GM19468 (cell line): Measurements from ENCODE around the gene CAPN15.

Experiments
- ATAC-seq: cut with Tn5 transposase; IDR thresholded peaks from one replicate; pipeline ENCODE4 v1.9.1; 2021; ENCODE audit warnings: mild to moderate bottlenecking, moderate library complexity, moderate number of reproducible peaks; ENCODE audit not compliant: unreplicated experiment; ENCODE audit errors: extremely low read depth

CAPN15 gene

DNA sequence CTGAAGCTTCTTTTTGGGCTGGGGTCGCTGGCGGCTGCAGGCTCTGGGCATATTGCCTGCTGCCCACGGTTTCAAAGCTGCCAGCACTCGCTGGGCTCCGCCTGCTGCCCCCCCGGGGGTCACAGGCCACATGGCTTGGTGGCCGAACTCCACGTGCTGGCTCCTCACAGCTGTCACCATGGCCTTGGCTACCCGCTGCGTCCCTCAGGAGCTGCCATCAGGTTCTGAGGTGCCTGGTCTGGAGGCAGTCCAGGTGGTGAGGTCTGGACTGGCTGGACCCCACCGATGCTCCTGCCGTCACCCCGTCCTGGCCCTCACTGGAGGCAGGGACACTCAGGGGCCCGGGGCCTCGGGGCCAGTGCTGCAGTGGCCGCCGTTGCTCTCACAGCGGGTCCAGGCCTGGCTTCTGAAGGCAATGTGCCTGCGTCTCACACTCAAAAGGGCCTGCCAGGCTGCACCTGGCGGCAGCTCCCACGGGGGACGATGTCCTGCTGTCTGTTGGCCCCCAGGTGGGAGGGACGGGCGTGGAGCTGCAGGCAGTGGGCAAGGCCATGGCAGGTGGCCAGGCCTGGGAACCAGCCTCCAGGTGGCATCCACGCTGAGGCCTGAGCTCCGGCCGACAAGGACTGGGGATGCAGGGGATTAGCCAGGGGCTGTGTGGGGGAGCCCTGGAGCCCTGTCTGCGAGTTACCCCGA, 13.3 kb downstream of the CAPN15 start:
- no peak for ATAC-seq

DNA sequence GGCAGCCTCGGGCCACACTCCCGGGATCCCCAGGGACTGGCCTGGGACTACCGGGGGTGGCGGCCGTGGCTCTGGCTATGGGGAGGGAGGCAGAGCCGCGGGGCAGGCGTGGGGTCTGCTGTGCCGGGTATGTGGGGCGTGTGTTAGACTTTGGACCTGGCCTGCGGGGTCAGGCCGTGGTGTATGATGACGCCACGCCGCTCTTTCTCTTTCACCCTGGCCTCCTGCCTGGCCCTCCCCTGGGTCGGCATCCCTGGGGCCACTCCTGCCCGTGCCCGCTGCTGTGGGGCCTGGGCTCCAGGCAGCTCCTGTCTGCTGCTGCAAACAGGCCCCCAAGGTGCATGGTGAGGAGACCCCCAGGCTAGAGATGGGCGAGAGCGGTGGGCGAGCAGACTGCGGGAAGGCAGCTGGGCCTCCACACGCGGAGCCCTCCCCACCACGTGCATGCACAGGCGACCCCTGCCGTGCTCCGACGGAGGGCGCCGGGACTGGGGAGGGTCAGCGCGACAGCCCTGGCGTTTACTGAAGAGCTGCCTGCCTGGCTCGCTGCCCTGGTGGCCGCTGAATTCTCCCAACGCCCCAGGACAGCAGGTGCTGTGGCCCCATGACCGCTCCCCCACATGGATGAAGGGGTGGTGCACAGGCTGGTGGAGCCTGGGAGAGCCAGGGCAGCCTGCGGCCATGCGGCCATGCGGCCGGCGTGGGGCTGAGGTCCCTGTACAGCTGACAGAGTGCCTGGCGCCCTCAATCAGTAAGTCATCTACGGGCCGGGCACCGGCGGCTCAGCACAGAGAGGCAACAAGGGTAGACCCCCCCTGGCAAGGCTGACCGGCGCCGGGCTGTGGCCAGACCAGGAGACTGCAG, 16.0 kb downstream of the CAPN15 start:
- ATAC-seq: no peak

DNA sequence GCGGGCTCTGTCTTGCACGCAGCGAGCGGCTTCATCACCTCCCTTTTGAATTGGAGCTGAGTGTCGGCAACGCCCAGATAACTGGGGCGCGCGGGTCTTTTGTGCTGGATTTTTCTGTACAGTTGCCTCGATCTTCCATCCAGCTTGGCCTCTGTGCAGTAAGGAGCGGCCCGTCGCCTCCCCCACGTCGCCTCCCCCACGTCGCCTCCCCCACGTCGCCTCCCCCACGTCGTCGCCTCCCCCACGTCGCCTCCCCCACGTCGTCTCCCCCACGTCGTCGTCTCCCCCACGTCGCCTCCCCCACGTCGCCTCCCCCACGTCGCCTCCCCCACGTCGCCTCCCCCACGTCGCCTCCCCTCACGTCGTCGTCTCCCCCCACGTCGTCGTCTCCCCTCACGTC, 17.0 kb downstream of the CAPN15 start:
- ATAC-seq: no peak

DNA sequence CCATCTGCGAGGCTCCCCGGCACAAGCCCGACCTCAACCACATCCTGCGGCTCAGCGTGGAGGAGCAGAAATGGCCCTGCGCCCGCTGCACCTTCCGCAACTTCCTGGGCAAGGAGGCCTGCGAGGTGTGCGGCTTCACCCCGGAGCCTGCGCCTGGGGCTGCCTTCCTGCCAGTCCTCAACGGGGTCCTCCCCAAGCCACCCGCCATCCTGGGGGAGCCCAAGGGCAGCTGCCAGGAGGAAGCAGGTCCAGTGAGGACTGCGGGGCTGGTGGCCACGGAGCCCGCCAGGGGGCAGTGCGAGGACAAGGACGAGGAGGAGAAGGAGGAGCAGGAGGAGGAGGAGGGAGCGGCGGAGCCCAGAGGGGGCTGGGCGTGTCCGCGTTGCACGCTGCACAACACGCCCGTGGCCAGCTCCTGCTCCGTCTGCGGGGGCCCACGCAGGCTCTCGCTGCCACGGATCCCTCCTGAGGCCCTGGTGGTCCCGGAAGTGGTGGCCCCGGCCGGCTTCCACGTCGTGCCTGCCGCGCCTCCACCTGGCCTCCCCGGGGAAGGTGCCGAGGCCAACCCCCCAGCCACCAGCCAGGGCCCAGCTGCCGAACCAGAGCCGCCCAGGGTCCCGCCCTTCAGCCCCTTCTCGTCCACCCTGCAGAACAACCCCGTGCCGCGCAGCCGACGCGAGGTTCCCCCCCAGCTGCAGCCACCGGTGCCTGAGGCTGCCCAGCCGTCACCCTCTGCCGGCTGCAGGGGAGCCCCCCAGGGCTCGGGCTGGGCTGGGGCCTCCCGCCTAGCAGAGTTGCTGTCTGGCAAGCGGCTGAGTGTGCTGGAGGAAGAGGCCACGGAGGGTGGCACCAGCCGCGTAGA, 19.6 kb downstream of the CAPN15 start:
- ATAC-seq: no peak

DNA sequence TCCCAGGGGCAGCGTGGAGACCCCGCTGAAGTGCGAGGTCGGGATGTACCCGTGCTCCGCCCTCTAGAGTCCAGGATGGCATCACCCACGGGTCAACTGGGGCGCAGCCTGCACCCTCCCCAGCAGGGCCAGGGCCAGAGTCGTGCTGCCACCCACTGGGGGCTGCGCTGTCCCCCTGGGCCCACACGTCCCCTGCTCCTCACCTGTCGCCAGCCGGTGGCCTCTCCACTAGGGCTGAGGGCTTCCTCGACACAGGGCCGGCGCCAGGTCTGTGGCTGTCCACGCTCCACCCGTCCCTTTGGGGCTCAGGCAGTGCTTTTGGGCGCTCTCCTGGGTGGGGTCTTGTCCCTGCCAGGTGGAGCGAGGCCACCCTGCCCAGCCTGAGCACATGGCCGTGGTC, 21.1 kb downstream of the CAPN15 start:
- ATAC-seq: no peak

DNA sequence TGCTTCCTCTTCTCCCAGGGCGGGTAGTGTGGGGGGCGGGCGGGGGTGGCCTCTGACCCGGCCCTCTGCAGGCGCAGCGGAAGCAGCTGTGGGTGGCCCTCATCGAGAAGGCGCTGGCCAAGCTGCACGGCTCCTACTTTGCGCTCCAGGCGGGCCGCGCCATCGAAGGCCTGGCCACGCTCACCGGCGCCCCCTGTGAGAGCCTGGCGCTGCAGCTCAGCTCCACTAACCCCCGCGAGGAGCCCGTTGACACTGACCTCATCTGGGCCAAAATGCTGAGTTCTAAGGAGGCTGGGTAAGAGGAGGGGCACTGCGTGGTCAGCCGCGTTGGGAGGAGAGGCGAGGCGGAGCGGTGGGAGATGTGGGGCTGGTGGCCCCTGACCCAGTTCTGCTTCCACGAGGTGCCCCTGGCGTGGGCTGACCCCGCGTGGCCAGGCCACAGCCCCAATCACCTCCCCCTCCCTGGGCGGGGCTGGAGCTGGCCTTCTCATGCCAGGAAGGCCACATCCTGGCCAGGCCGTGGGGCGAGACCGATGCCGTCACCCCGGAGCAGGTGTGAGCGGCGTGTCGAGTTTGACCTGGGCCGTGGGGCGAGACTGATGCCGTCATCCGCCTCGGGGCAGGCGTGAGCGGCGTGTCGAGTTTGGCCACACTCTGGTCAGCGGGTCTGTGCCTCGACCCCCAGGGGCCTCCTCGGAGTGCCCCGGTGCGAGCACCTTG, 22.2 kb downstream of the CAPN15 start:
- no peak for ATAC-seq

DNA sequence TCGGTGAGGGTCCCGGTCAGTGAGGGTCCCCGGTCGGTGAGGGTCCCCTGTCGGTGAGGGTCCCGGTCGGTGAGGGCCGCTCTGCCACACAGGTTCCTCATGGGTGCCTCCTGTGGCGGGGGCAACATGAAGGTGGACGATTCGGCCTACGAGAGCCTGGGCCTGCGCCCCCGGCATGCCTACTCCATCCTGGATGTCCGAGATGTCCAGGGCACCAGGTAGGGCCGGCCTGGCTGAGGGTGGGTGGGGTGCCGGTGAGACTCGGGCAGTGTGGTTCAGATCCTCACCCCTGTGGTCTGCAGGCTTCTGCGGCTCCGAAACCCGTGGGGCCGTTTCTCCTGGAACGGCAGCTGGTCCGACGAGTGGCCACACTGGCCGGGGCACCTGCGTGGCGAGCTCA, 23.7 kb downstream of the CAPN15 start:
- ATAC-seq: no peak

DNA sequence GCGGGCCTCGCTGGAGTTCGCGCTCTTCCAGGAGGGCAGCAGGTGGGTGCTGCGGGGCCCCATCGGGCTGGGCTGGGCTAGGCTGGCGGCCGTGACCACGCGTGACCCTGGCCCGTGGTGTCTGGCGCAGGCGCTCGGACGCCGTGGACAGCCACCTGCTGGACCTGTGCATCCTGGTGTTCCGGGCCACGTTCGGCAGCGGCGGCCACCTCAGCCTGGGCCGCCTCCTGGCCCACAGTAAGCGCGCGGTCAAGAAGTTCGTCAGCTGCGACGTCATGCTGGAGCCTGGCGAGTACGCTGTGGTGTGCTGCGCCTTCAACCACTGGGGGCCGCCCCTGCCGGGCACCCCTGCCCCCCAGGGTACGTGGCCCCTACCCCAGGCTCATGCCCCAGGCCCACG, 24.7 kb downstream of the CAPN15 start:
- ATAC-seq: no peak

DNA sequence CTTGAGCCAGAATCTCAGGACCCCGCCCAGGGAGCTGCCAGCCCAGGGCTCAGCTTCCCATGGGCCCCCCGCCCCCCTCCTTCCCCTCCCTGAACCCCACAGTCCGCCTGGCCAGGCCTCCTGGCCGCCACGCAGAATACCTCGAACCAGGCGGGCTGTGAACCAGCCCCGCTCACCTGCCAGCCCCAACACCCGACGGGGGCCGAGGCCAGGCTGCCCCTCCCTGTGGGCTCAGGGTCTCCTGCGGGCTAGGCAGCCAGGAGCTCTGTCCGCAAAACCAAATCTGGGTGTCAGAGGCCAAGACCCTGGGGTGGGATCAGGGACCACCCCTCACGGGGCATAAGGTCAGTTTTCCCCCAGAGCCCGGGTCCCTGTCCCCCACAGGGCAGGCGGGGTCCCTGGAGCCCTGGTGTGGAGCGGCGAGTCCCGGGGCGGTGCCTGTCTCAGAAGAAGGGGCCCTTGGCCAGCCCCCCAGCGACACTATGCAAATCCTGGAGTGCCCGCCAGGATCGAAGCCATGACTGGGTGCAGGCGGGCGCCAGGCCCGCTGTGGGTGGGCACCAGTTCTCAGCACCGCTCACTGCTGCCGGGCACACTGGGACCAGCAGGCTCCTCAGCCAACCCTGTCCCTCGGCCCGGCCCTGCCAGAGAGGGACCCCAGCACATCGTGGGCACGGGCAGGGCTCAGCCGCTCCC, 26.2 kb downstream of the CAPN15 start:
- ATAC-seq: no peak

DNA sequence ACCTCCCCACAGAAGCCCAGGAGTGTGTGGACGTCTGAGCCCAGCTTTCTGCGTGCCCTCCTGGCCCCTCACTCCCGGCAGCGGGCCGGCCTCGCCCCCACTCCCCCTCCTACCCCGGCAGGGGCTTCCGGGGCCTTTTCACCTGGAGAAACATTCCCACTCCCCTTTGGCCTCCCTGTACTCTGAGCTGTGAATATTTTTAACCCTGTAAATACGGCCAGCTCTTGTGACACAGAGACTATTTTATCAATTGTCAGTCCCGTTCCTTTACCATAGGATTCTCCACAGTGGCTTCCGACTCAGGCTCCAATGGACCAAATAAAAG, 26.7 kb downstream of the CAPN15 start:
- ATAC-seq: no peak

DNA sequence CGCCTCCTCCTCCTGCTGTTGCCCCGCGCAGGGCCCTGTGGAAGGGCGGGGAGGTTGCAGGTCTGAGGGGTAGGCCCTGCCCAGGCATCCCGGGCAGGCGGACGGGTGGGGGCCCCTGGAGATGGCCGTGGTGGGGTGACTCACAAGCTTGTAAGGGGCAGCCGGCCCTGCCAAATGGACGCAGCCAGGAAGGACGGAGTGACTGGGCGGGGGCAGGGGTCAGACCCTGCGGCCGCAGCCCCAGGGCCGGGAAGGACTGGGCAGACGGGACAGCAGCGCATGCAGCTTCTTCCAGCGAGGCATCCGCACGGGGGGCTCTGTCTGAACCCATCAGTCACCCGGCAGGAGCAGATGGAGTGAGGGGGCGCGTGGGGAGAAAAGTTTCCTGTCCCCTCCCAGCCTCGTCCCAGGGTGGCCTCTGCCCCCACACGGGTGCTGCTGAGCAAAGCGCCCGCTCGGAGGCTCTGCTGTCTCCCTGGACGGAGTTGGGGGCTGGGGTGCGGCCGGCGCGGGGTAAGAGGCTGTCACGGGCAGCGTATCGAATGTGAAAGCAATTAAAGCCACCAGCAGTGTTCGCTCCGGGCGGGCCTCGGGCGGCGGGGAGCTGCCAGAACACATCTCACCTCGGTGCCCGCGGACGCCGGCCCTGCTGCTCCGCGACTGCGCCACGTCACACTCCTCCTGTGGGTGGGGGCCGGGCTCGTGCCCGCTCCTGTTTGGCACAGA, 27.3 kb downstream of the CAPN15 start:
- no peak for ATAC-seq

DNA sequence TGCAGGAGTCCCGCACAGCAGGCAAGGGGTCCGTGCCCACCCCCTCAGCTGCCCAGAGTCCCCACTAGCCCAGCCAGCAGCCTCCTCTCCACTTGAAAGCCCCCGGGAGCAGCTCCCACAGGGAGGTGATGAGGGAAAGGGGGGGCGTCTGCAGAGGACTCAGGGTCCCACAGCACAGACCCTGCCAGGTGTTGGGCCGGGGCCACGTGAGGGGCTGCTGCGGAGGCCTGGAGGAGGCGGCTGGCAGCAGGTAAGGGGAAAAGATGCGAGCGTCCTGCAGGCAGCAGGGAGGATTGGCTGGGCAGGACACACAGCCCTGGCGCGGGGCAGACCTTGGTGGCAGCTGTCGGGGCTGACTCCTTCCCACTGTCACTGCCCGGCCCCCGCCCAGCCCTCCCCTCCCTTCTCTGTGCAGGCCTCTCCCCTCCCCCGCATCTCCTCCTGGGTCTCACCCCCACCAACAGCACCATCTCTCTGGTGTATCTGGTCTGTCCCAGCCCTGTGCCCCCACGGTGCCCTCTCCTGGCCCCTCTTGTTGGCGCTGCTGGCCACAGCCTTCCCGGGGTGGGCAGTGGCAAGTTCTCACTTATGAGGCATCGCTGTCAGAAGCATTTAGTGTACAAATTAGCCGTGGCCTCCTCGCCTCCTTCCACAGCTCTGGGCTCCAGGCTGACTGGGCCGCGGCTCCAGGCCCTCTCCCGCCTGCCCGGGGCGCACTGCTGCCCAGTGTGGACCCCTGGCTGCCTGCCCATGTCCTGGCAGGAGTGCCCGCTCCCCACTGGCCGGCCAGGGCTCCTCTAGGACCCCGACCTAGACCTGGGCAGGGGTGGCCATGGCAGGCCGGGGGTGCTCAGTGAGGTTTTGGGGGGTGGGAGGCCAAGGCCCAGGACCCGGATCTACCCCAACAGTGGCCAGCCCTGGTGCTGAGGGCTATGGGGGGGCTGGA, 28.3 kb downstream of the CAPN15 start:
- ATAC-seq: no peak

DNA sequence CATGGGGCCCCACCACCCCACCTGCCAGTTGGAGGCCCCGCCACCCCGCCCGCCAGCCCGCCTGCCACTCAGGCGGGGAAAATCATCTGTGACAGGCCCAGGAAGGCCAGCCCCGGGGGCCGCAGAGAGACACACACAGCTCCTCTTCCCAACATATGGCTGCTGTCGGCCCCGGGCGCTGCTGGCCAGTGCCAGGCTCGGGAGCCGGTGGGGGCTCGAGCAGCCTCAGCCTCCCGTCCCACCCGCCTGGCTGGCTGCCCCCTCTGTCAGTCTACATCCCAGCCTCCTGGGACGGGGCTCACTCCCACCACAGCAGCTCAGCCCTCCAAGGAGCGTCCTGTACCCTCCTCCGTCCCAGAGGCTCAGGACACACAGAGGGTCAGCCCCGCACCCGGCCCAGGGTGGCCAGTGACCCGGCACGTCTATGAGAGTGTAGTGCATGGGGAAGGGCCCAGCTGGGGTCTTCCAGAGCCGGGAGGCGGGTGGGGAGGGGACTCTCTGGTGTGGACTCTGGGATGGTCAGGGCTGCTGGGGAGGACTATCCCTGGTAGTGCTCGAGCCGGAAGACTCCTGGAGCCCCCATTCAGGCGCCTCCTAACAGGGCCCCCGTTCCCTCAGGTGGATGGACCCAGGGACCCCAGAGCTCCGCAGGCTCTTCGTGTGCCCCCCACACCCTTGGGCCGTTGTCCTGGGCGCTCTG, 29.1 kb downstream of the CAPN15 start:
- ATAC-seq: no peak

DNA sequence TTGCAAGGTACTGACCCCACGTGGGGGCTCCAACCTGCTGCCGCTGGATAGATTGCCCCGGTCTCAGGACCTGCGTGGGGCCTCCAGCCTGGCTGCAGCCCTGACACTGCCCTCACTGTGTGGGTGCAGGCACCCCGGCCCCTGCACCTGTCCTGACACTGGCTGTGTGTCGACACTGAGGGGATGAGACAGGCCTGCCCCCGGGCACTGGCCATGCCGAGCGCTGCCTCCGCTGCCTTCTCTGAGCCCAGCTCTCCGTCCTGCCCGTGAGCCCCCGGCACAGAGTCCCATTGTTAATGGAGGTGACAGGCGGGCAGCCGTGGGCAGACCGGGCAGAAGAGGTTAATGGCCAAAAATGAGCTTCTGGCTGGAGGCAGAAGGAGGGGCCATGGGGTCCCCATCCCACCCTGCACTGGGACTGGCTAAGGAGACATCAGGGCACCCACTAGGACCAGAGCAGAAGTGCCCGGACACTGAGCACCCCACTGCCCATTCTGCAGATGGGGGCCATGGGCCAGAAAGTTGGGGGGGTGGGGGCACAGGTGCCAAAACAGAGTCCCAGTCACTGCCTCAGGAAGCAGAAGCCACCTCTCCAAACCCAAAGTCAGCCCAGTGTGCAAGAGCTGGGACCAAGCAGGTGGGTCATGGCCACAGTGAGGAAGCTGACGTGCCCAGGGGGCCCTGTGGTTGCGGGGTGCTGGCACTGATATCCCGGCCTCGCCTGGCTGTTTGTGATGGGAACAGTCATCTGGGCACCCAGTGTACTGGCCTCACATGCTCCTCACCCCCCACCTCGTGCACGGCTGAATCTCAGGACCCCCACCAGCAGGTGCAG, 30.2 kb downstream of the CAPN15 start:
- no peak for ATAC-seq

DNA sequence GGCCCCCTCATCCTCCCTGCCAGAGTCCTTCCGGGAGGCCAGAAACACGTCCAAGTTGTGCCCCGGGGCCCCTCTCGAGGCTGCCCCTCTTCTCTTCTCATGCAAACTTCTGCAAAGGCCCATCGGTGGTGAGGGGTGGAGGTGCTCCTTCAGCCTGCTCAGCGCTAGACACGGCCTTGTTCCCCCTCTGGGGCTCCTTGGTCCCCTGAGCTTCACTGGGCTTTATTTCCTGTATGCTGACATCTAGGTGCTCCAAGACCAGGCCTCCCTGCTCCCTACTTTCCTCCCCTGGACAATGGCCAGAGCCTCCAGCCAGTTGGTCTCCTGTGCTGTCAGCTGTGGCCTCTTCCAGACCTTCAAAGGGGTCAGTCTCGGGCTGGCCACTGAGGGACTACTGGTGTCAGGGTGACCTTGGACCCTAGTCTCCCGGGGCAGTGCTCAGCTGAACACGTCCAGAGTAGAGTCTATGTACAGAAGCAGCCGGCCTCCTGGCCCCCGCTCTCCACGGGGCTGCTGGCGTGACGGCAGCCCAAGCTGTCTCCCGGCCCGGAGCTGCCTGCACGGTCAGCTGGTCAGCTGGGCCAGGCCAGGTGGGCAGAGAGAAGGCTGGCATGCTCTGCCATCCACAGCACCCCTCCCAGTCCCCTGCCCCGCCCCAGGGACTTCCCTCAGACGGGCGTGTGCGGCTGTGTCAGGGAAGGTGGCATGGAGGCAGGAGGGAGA, 30.9 kb downstream of the CAPN15 start:
- no peak for ATAC-seq

DNA sequence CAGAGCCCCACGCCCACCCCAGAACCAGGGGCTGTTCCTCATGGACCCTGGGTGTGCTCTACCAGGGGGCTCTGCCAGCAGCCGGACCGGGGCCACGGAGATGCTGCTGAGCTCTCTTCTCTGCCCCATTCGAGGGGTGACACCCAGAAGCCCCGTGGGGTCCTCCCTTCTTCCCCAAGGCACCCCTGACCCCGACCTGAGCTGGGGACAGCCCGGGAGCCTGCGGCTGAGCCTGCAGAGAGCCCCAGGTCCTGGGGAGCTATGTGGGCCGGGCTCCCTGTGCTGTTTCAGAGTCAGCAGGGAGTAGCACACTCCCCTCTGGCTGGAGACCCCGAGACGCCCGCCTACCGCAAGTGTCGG, 31.5 kb downstream of the CAPN15 start:
- no peak for ATAC-seq
